Cardiac septum (tissue), 1 donor: ENCODE measurements around the gene ELAVL2. TPM values are rescaled to one million over a fixed set of nuclear protein-coding genes. Genes with fewer than 3 reads are reported as not detected.

Experiments
- DNase-seq: peaks from one replicate; pipeline ENCODE4 v3.0.0-alpha.2; 2020; ENCODE audit warnings: low spot score
- intact Hi-C: fragments of 100-400 bp; cut with DNase I; formaldehyde crosslinking; loops from one replicate; pipeline ENCODE4 v1.14.0; 2022
- total RNA-seq: library from RNA; stranded (reverse); fragmentation: NEBNext Ultra II Directional; extraction: Animal tissue kit (Norgen Biotek cat#: 25700); gene quantifications from one replicate; pipeline ENCODE4 v1.2.1, GENCODE V29; 2021
- donor health status: DM: no; HTN: no; CAD: no.

The ELAVL2 gene
- total RNA-seq, 1 donor from 2014 or later = 0.32 TPM

DNA sequence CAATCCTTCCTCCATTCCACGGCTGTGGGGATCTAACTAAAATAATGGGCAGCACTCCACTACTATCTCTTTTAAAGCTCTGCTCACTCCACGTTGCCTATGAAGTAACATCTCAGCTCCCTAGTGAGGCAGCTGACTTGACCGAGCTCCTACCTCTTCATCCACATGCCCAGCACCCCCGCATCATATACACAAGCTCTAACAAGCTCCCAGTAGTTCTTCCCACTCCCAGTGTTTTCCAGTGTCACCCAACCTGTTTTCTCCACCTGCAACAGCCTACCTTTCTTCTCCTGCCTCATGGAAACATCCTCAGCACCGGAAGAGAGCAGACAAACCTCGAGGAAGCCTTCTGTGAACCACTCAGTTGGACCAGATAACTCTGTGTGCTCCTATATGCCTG is 50.5 kb downstream of the ELAVL2 start:
- DNase-seq = no peak
- intact Hi-C loops = no loop called here

DNA sequence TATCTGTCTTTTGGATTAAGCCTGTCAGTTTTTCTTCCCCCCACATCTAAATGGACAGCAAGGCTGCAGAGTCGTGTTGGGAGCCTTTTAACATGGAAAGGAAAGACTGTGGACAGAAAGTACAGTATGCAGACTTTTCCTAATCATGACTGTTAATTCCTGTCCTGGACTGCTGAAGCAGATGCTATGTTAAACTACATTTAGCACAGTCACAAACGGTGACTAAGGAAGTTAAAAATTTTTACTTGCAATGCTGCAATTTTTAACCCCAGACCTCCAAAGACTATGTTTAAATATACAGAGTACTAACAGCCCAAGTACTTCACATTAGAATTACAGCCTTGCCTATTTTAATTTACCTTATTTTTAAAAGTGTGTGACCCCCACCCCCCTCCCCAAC is 51.8 kb downstream of the ELAVL2 start:
- DNase-seq = no peak
- intact Hi-C loops = no loop called here

DNA sequence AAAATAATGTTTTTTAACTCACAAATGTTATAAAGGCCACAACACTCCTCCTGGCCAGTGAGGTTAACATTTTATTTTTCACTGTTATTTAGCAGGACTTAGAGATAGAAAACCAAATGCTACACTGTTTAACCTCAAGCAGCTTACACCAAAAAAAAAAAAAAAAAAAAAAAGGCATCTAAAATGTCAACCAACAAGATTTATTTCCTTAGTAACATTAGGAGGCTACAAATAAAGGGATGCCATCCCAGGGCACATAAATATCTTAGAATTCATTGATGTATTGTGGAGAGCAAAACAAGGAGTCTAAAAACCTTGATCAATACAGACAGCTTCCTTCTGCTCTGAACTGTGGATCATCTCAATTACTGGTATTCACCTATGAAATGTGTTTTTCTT is 53.7 kb downstream of the ELAVL2 start:
- DNase-seq = no peak
- intact Hi-C loops = no loop called here

GRCh38 chr9:23771746-23772384 is 54.2 kb downstream of the ELAVL2 start:
- DNase-seq = no peak
- intact Hi-C loops = no loop called here

DNA sequence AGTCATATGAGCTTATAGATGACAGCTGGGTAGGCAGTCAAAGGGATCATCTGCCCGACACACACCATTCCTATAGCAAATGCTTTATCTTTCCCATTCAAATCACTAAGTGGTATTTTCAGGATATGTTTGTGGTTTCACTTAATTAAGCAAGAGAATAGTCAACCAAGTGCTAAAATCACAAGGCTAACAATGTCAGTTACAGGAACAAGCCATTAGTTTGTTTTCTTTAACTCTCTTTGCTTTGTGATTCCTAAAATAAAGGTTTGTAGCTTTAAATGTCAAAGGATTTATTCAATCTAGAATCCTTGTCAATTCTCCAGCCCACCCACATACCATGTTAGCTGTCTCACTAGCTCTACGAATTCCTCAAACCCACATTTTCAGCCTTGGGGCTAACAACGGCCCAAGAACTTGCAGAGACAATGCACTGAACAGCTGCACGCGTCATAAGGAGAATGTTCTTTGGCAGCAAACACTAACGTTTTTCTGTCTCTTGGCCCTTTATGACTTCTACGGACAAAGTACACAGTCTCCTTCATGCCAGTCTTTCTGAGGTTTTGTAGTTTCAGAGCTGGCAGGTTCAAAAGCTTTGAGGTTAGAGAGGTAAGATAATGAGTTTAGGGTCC is 56.6 kb downstream of the ELAVL2 start:
- intact Hi-C loops = no loop called here

GRCh38 chr9:23768861-23769260 is 57.2 kb downstream of the ELAVL2 start:
- DNase-seq = no peak
- intact Hi-C loops = no loop called here

More for the DNA sequence above, 56.6 kb downstream of the ELAVL2 start:
- DNase-seq = no peak

- intact Hi-C loops = no loop called here
These were observed 59.4 kb downstream of the ELAVL2 start for GRCh38 chr9:23766613-23767012.

GRCh38 chr9:23765561-23765960 is 60.5 kb downstream of the ELAVL2 start:
- intact Hi-C loops = no loop called here
- no peak for DNase-seq

More at GRCh38 chr9:23766613-23767012, 59.4 kb downstream of the ELAVL2 start:
- DNase-seq = no peak

DNA sequence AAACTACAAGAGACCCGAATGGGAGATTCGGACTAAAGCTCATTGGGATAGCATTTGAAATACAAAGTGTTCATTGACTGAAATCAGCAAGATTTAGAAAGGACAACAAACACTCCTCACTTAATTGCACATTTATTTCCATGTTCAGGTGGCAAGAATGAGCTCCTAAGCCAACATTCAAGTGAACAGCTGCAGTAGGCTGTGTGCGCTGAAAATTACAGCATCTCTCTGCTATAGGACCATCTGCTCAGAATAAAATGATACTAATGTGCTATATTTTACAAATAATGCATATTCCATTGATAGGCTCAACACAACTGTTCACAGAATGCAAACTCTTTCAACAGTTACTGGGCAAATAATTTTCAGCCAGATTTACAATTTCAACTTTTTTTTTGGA is 61.8 kb downstream of the ELAVL2 start:
- DNase-seq = no peak
- intact Hi-C loops = no loop called here

DNA sequence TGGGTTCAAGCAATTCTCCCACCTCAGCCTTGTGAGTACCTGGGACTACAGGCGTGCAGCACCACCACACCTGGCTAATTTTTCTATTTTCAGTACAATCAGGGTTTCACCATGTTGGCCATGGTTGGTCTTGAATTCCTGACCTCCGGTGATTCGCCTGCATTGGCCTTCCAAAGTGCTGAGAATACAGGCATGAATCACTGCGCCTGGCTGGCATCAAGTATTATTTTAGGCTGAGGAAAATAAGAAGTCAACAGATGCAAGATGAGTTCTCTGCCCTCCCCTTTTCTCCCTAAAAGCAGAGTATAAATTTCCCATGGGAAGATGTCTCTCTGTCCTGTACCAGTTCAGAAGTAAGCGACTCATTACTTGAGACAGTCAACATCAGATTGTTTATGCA is 71.5 kb downstream of the ELAVL2 start:
- DNase-seq = no peak
- intact Hi-C loops = no loop called here

DNA sequence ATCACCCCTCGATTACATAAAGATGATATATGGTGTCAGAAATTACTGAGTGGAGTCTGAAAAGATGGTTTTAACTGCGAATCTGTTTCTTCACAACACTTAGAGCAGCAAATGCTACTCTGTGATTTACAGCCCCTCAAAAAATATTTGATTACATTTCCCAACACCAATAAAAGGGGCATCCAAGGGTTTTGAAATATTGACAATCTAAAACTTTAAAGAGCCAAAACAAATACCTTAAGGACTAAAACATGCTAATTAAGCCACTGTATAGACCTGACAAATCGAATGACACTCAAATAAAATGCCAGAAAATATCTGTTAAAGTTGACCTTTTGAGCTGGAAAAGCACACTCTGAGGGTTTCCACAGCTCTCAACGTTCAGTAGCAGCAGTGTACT is 73.2 kb downstream of the ELAVL2 start:
- no peak for DNase-seq
- intact Hi-C loops = no loop called here

GRCh38 chr9:23751633-23752032 is 74.4 kb downstream of the ELAVL2 start:
- intact Hi-C loops = no loop called here
- DNase-seq = no peak

- intact Hi-C loops = no loop called here
These were observed 75.2 kb downstream of the ELAVL2 start for GRCh38 chr9:23750808-23751207.

GRCh38 chr9:23747088-23748075 is 78.7 kb downstream of the ELAVL2 start:
- no peak for DNase-seq
- intact Hi-C loops = no loop called here

More at GRCh38 chr9:23750808-23751207, 75.2 kb downstream of the ELAVL2 start:
- no peak for DNase-seq

GRCh38 chr9:23746317-23746716 is 79.7 kb downstream of the ELAVL2 start:
- intact Hi-C loops = no loop called here
- DNase-seq = no peak

DNA sequence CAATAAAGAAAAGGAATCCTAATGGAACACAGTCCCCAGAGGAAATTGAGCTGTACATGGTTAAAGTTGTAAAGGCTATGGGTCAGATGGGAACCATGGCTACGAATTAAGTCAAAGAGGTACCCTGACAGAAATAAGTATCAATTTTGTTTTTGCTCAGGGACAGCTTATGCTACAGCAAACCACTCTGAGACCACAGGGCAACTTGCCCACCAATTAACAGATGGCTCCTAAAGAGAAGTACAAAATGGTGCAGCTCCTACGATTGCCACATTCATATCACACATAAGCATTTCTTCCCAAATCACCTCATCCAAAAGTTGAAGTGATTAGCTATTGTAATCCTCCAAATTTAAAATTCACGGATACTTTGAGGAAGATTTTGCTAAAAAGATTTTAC is 83.0 kb downstream of the ELAVL2 start:
- intact Hi-C loops = no loop called here
- DNase-seq = no peak

- DNase-seq = no peak
- intact Hi-C loops = no loop called here
These were observed 84.7 kb downstream of the ELAVL2 start for GRCh38 chr9:23741351-23741750.

GRCh38 chr9:23740531-23740930 is 85.5 kb downstream of the ELAVL2 start:
- DNase-seq = no peak

DNA sequence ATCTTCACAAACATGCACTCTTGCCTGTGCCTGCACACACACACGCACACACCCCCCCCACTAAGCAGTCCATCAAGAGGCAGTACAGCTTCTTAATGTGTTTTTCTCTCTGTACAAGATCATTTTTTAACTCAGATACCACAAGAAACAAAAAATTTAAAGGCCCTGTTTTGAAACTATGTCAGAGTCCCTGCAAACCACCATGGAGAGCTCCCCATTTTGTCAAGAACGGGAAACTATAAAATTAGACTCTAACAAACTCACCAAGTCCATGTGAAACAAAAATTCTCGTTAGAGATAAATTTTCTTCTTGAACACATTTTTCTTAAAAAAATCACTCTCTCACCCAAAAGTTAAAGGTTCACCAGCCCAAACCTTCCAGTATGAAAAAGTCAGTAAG is 86.3 kb downstream of the ELAVL2 start:
- DNase-seq = no peak
- intact Hi-C loops = no loop called here

More at GRCh38 chr9:23740531-23740930, 85.5 kb downstream of the ELAVL2 start:
- intact Hi-C loops = no loop called here

- intact Hi-C loops = no loop called here
- DNase-seq = no peak
These were observed 89.7 kb downstream of the ELAVL2 start for GRCh38 chr9:23736293-23736692.
